ENCODE results near the gene NFKBIL1. TPM values are rescaled to one million over a fixed set of nuclear protein-coding genes. Genes with fewer than 3 reads are reported as not detected.
A peak's percentile ranks its signal among the peaks of the same experiment; 100 is the strongest.

The NFKBIL1 gene
- total and polyA plus RNA-seq, 9 of the 15 experiments (the other 6 are each of a cell fraction or from before 2014, with no cell fraction given): 0.49 to 33.1 (median 7.6) TPM

- Histone ChIP-seq H4K20me1 (replicated peaks; ENCODE audit: control insufficient read depth, insufficient read depth, low read length) (no peaks in the 10 kb centered on the region), H3K4me2 (ENCODE audit: insufficient read depth, low read length) (no peak overlapping the region), H3K9ac (ENCODE audit: insufficient read depth in 1 of 2, low read depth in 2 of 2, low read length in 2 of 2) (no peak overlapping the region), H3K36me3 (ENCODE audit: control insufficient read depth, insufficient read depth, low read length) (no peaks in the 10 kb centered on the region), H3K4me1 (replicated peaks in 1 of 2; ENCODE audit: control insufficient read depth in 2 of 2, insufficient read depth in 2 of 2, low read length in 2 of 2) (peaks cover 0 to 15% of the 10 kb centered on the region in 2 experiments; a peak in 2 of 5 replicates), H3K4me3 (no peak overlapping the region), H3K9me1 (ENCODE audit: control insufficient read depth, insufficient read depth, low read length) (no peaks in the 10 kb centered on the region), H3K27ac (ENCODE audit: extremely low read depth, low read depth, low read length) (no peak overlapping the region), H2AFZ (ENCODE audit: low read depth, low read length) (no peak overlapping the region), H3K27me3 (ENCODE audit: control insufficient read depth in 2 of 2, insufficient read depth in 2 of 2, low read length in 2 of 2) (no peaks in the 10 kb centered on the region), H3K9me3 (replicated peaks; ENCODE audit: control insufficient read depth, insufficient read depth, low read depth, low read length) (no peaks in the 10 kb centered on the region), H3K79me2 (ENCODE audit: control insufficient read depth, insufficient read depth, low read length) (no peaks in the 10 kb centered on the region)
- ATAC-seq (no peak), DNase-seq (ENCODE audit: extremely low read depth in 1 of 4, low spot score in 3 of 4) (no peak), FAIRE-seq (peak; percentile 37)
- in situ Hi-C loops (cut with MboI): no loop called here
- POLR2A ChIA-PET: interaction anchor here (0.7 to 2.6 kb wide), 7 partner anchors 10 to 237 kb away, joined by 3 to 9 read pairs (median 4); partner anchors contain the start of genes DDX39B, LSM2, LST1 and NCR3
- TF ChIP-seq CREB5 (CRISPR knock-in tag; IDR thresholded peaks at IDR 0.05): no peak
- no peak for TF ChIP-seq ZNF121 (CRISPR knock-in tag; conservative IDR thresholded peaks at IDR 0.05)
- no peak for TF ChIP-seq ELF2 (CRISPR knock-in tag; IDR thresholded peaks at IDR 0.05)
- no peak for TF ChIP-seq GABPA (tag; conservative IDR thresholded peaks at IDR 0.05; ENCODE audit: low read depth)
- no peak for TF ChIP-seq ZNF507 (tag; conservative IDR thresholded peaks at IDR 0.05)
- TF ChIP-seq EWSR1 (IDR thresholded peaks at IDR 0.05; ENCODE audit: borderline replicate concordance, low read depth, partially characterized antibody): no peak
- no peak for TF ChIP-seq EP400 (IDR thresholded peaks at IDR 0.05)
- no peak for TF ChIP-seq POLR2AphosphoS2 (IDR thresholded peaks at IDR 0.05; ENCODE audit: low read length)
- no peak for TF ChIP-seq ZNF696 (CRISPR knock-in tag; conservative IDR thresholded peaks at IDR 0.05)
- no peak for TF ChIP-seq THRAP3 (IDR thresholded peaks at IDR 0.05; ENCODE audit: borderline replicate concordance)
- TF ChIP-seq ZNF41 (CRISPR knock-in tag; conservative IDR thresholded peaks at IDR 0.05): no peak
- TF ChIP-seq DIDO1 (tag; IDR thresholded peaks at IDR 0.05; ENCODE audit: low read depth): no peak
- no peak for TF ChIP-seq PHF8 (IDR thresholded peaks at IDR 0.05; ENCODE audit: borderline replicate concordance, low read length)
- no peak for TF ChIP-seq ESRRB (CRISPR knock-in tag; IDR thresholded peaks at IDR 0.05; ENCODE audit: borderline replicate concordance)
- intact Hi-C loops (cut with micrococcal nuclease): no loop called here
- BruUV-seq (replicated peaks): no TSS peak
- CTCF ChIA-PET (ENCODE audit: low intra/inter-chr PET ratio): no interaction called here
- WGBS (ENCODE audit: insufficient coverage, low coverage, missing lambda C conversion rate): 6% methylated on average over 1 of the region's 1 CpG
Measured at GRCh38 chr6:31569861-31570536, 22.6 kb downstream of the NFKBIL1 start.
